Astrocyte of the spinal cord (primary cell): ENCODE results near the gene CNPPD1.
A peak's percentile ranks its signal among the peaks of the same experiment; 100 is the strongest.

Source experiments
- DNase-seq: peaks from one replicate; pipeline ENCODE4 v3.0.0; 2011; ENCODE audit warnings: low read depth, low spot score
- H3K4me3 ChIP-seq: 2 replicates; pipeline ENCODE4 v1.5.1; 2011; ENCODE audit warnings: low read depth, mild to moderate bottlenecking, low read length, moderate library complexity
- CTCF ChIP-seq: IDR thresholded peaks from 2 replicates; pipeline ENCODE4 v1.5.1; 2012; ENCODE audit warnings: low read depth, mild to moderate bottlenecking, low read length, inconsistent platforms
- in situ Hi-C: cut with HindIII; loops from 2 replicates; pipeline ENCODE4 v1.10.0; 2017; ENCODE audit warnings: low sequenced_read_pairs

Gene CNPPD1

GRCh38 chr2:219167997-219168396 lies 8.7 kb downstream of the CNPPD1 start:
- H3K4me3 ChIP-seq = no peak overlapping the region
- DNase-seq = no peak
- in situ Hi-C loops = no loop called here
- no peak for TF ChIP-seq CTCF

GRCh38 chr2:219165058-219165911 lies 11.4 kb downstream of the CNPPD1 start:
- in situ Hi-C loops = no loop called here
- no peak overlapping the region for H3K4me3 ChIP-seq
- no peak for DNase-seq
- no peak for TF ChIP-seq CTCF

- no peak for TF ChIP-seq CTCF
- no peak for DNase-seq
- H3K4me3 ChIP-seq = no peak overlapping the region
- in situ Hi-C loops = no loop called here
Observed at GRCh38 chr2:219163156-219163555, 13.6 kb downstream of the CNPPD1 start.

GRCh38 chr2:219161097-219161496 lies 15.6 kb downstream of the CNPPD1 start:
- no peak for TF ChIP-seq CTCF

GRCh38 chr2:219160186-219161017 lies 16.3 kb downstream of the CNPPD1 start, which contains the start of gene NHEJ1:
Gene NHEJ1 (minus strand): TSS chr2:219160815. CDS start chr2:219158362, 2,453 bp downstream.
- TF ChIP-seq CTCF = peak; percentile 99
- H3K4me3 ChIP-seq = peak within 1 kb of the TSS; percentile 68
- peak; percentile 95 for DNase-seq
- in situ Hi-C loops = no loop called here

More at GRCh38 chr2:219161097-219161496, 15.6 kb downstream of the CNPPD1 start:
- no peak for DNase-seq
- in situ Hi-C loops = no loop called here
- peak overlapping the region; percentile 68 for H3K4me3 ChIP-seq

- in situ Hi-C loops = no loop called here
- no peak for DNase-seq
- peak overlapping the region; percentile 68 for H3K4me3 ChIP-seq
- no peak for TF ChIP-seq CTCF
Observed at GRCh38 chr2:219159771-219160185, 16.9 kb downstream of the CNPPD1 start.
